A549 (cell line): ENCODE measurements around the gene PPP2R2C. TPM values are rescaled to one million over a fixed set of nuclear protein-coding genes. Genes with fewer than 3 reads are reported as not detected.

Experiments used
- ATAC-seq, 2 experiments: fragments of 200-7000 bp in 1 of 2; fragments of >200 bp in 1 of 2; cut with Nextera tagmentation in 1 of 2; cut with Tn5 transposase in 1 of 2; 3 replicates each; pipeline versions ENCODE4 v1.8.0 to v1.9.1; 2018 to 2020; ENCODE audit warnings: mild to moderate bottlenecking in 1 of 2, moderate library complexity in 1 of 2
- CTCF ChIA-PET: fragments of 300-600 bp; sonication (Branson Sonifier 250); formaldehyde crosslinking; extraction: SDS; loops from one replicate; lab custom pipeline; 2021; ENCODE audit warnings: antibody characterized with exemption, inconsistent platforms; lab: Yijun Ruan, JAX
- POLR2A ChIA-PET: fragments of 350-600 bp; formaldehyde crosslinking; extraction: SDS; loops from one replicate; lab custom pipeline; 2021; ENCODE audit warnings: antibody characterized with exemption, inconsistent platforms; lab: Yijun Ruan, JAX
- DNase-seq, 2 experiments: peaks; one replicate each; pipeline versions ENCODE4 v3.0.0 to v3.0.0-alpha.2; 2011 to 2016; ENCODE audit warnings: low read depth in 1 of 2, low spot score in 1 of 2
- FAIRE-seq: peaks from 2 replicates; lab custom pipeline; 2011; peaks lifted over from hg19 to GRCh38; lab: Jason Lieb, UNC
- H3K27ac ChIP-seq, 2 experiments: fragments of >200 bp; sonication (Bioruptor Twin); formaldehyde crosslinking; 3 replicates each; pipeline ENCODE4 v1.5.1; 2016 to 2017
- H3K4me1 ChIP-seq: fragments of >200 bp; sonication (Bioruptor Twin); formaldehyde crosslinking; 3 replicates; pipeline ENCODE4 v1.6.1; 2016
- H3K4me2 ChIP-seq: fragments of >200 bp; sonication (Bioruptor Twin); formaldehyde crosslinking; 3 replicates; pipeline ENCODE4 v1.6.1; 2016
- H3K4me3 ChIP-seq: fragments of >200 bp; sonication (Bioruptor Twin); formaldehyde crosslinking; 3 replicates; pipeline ENCODE4 v1.5.1; 2016
- H3K9me3 ChIP-seq: fragments of >200 bp; sonication (Bioruptor Twin); formaldehyde crosslinking; 3 replicates; pipeline ENCODE4 v1.6.1; 2016
- BHLHE40 ChIP-seq: IDR thresholded peaks from 2 replicates; pipeline ENCODE4 v1.6.1; 2012; ENCODE audit warnings: low read depth, low read length, inconsistent platforms
- CBX2 ChIP-seq: fragments of 200-600 bp; sonication (generic); IDR thresholded peaks from 2 replicates; pipeline ENCODE4 v1.6.1; 2016; ENCODE audit warnings: low read depth, mild to moderate bottlenecking, borderline replicate concordance
- CHD2 ChIP-seq: fragments of 150-350 bp; IDR thresholded peaks from 2 replicates; pipeline ENCODE4 v1.6.1; 2014; ENCODE audit warnings: low read length; ENCODE audit not compliant: partially characterized antibody
- CHD4 ChIP-seq: fragments of 200-600 bp; sonication (generic); IDR thresholded peaks from 2 replicates; pipeline ENCODE4 v1.6.1; 2016; ENCODE audit warnings: antibody characterized with exemption, mild to moderate bottlenecking, borderline replicate concordance
- EP300 ChIP-seq, 2 experiments: fragments of >200 bp; sonication (Bioruptor Twin); formaldehyde crosslinking; IDR thresholded peaks; 2 replicates in 1 of 2; 3 replicates in 1 of 2; pipeline ENCODE4 v1.6.1; 2016 to 2017
- ESRRA ChIP-seq: fragments of 150-350 bp; IDR thresholded peaks from 2 replicates; pipeline ENCODE4 v1.6.1; 2014; ENCODE audit warnings: mild to moderate bottlenecking, low read length, borderline replicate concordance
- FOXS1 ChIP-seq: fragments of 250-450 bp; sonication (Bioruptor Pico); IDR thresholded peaks from 2 replicates; pipeline ENCODE4 v1.5.0; 2020; ENCODE audit warnings: mild to moderate bottlenecking, moderate library complexity
- HDAC2 ChIP-seq: fragments of 200-600 bp; sonication (generic); IDR thresholded peaks from 2 replicates; pipeline ENCODE4 v1.6.1; 2016
- HEYL ChIP-seq: fragments of 250-450 bp; sonication (Bioruptor Pico); IDR thresholded peaks from 2 replicates; pipeline ENCODE4 v1.8.0; 2021; ENCODE audit warnings: mild to moderate bottlenecking, moderate library complexity
- HOXB13 ChIP-seq: fragments of 250-450 bp; sonication (Bioruptor Pico); IDR thresholded peaks from 2 replicates; pipeline ENCODE4 v1.5.0; 2020; ENCODE audit warnings: low read depth, mild to moderate bottlenecking, moderate library complexity
- HOXB5 ChIP-seq: fragments of 250-450 bp; sonication (Bioruptor Pico); IDR thresholded peaks from 2 replicates; pipeline ENCODE4 v1.5.0; 2020; ENCODE audit warnings: mild to moderate bottlenecking, moderate library complexity
- JUN ChIP-seq, 2 experiments: fragments of >200 bp; sonication (Bioruptor Twin); formaldehyde crosslinking; IDR thresholded peaks; 2 replicates in 1 of 2; 3 replicates in 1 of 2; pipeline ENCODE4 v1.6.1; 2016 to 2017
- KDM1A ChIP-seq: fragments of 200-600 bp; sonication (generic); IDR thresholded peaks from 2 replicates; pipeline ENCODE4 v1.6.1; 2016; ENCODE audit warnings: low read depth, mild to moderate bottlenecking
- MAFK ChIP-seq: fragments of 450-650 bp; IDR thresholded peaks from 2 replicates; pipeline ENCODE4 v1.6.1; 2014; ENCODE audit not compliant: partially characterized antibody
- MAZ ChIP-seq: fragments of 150-350 bp; IDR thresholded peaks from 2 replicates; pipeline ENCODE4 v1.6.1; 2014; ENCODE audit warnings: antibody characterized with exemption, low read depth, low read length, borderline replicate concordance
- NPAS2 ChIP-seq: fragments of 250-450 bp; sonication (Bioruptor Pico); IDR thresholded peaks from 2 replicates; pipeline ENCODE4 v1.8.0; 2022; ENCODE audit warnings: mild to moderate bottlenecking, moderate library complexity, borderline replicate concordance
- NR3C1 ChIP-seq: fragments of >200 bp; sonication (Bioruptor Twin); formaldehyde crosslinking; IDR thresholded peaks from 3 replicates; pipeline ENCODE4 v1.6.1; 2017
- POLR2A ChIP-seq: IDR thresholded peaks from 2 replicates; pipeline ENCODE4 v1.6.1; 2012; ENCODE audit warnings: mild to moderate bottlenecking, low read length
- RCOR1 ChIP-seq: fragments of 150-350 bp; IDR thresholded peaks from 2 replicates; pipeline ENCODE4 v1.6.1; 2014; ENCODE audit warnings: antibody characterized with exemption, low read length, low read depth
- SMC3 ChIP-seq: fragments of >200 bp; sonication (Bioruptor Twin); formaldehyde crosslinking; IDR thresholded peaks from 3 replicates; pipeline ENCODE4 v1.6.1; 2018; ENCODE audit warnings: inconsistent platforms
- TFCP2L1 ChIP-seq: fragments of 250-450 bp; sonication (Bioruptor Pico); IDR thresholded peaks from 2 replicates; pipeline ENCODE4 v1.5.0; 2021; ENCODE audit warnings: mild to moderate bottlenecking
- ZFP36 ChIP-seq: fragments of 450-650 bp; IDR thresholded peaks from 2 replicates; pipeline ENCODE4 v1.6.1; 2014; ENCODE audit warnings: borderline replicate concordance; ENCODE audit not compliant: partially characterized antibody
- ZSCAN20 ChIP-seq: fragments of 250-450 bp; sonication (Bioruptor Pico); IDR thresholded peaks from 2 replicates; pipeline ENCODE4 v1.8.0; 2022; ENCODE audit warnings: mild to moderate bottlenecking, moderate library complexity
- WGBS: methylation state at CpG from one replicate; pipeline ENCODE4 v1.1.6; 2017; ENCODE audit errors: missing lambda C conversion rate; 5-methylcytosine and 5-hydroxymethylcytosine counted together
- polyA plus RNA-seq, 4 experiments: library from polyadenylated mRNA; depleted of rRNA in 3 of 4; stranded (reverse); fragments of >200 nt; fragmentation: RNase III in 1 of 4; extraction: RNeasy Plus Mini Kit Qiagen cat#74134 plus additional on column Dnase treatment in 1 of 4; gene quantifications; 2 replicates in 3 of 4; 3 replicates in 1 of 4; pipeline ENCODE4 v1.2.3, GENCODE V29; 2011 to 2017
- TF ChIP-seq, protein P1 (sequence below): fragments of 450-650 bp; IDR thresholded peaks from 2 replicates; pipeline ENCODE4 v1.6.1; 2014; ENCODE audit warnings: antibody characterized with exemption
- TF ChIP-seq, protein P2 (sequence below): fragments of 200-600 bp; sonication (generic); IDR thresholded peaks from 2 replicates; pipeline ENCODE4 v1.6.1; 2016; ENCODE audit warnings: antibody characterized with exemption, mild to moderate bottlenecking, moderate library complexity
- TF ChIP-seq, protein P3 (sequence below): IDR thresholded peaks from 2 replicates; pipeline ENCODE4 v1.6.1; 2012
- TF ChIP-seq, protein P4 (sequence below): fragments of 250-450 bp; sonication (Bioruptor Pico); IDR thresholded peaks from 2 replicates; pipeline ENCODE4 v1.5.0; 2020; ENCODE audit warnings: low read depth, mild to moderate bottlenecking, moderate library complexity

The PPP2R2C gene
- polyA plus RNA-seq, 2 of the 4 experiments (the other 2 are of a cell fraction): 23.9 to 29.4 TPM

DNA sequence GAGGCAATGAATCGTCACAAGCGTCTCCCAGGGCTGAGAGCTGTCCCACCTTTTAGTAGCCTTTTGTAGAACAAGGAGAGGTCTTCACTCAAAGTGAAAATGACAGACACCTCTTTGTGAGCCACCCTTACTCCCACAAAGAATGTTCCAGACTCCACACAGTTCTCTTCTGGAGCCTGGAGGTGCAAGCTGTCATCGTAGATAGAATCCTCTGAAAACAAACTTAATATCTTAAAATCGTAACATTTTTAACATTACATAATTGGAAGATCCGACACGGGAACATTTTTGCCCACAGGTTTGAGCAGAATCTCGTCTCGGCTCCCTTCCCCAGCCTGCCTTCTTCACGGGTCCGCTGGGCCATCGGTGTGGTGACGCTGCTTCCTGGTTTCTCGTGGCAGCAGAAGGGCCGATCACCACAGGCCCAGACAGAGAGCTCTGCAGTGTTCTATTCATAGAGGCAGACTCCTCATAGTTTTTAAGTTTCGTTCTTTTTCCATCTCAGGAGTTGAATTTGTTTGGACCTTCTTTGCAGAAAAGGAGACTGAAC is 175.1 kb downstream of the PPP2R2C start:
- ChIA-PET POLR2A (no interaction called here), CTCF (interaction anchor here (1.5 kb wide), 1 partner anchor 33 kb away, joined by 4 read pairs; no protein-coding TSS in a partner anchor)
- Histone ChIP-seq H3K4me3 (no peak overlapping the region), H3K4me2 (no peak overlapping the region), H3K27ac (no peak overlapping the region), H3K9me3 (no peaks in the 10 kb centered on the region), H3K4me1 (no peaks in the 10 kb centered on the region)
- 84% methylated on average over 15 of the region's 15 CpGs for WGBS
- ATAC-seq (no peak), DNase-seq (no peak), FAIRE-seq (no peak)
- TF ChIP-seq TFCP2L1 (CRISPR knock-in tag) (no peak), CHD4 (no peak), ESRRA (no peak), MAFK (no peak), ZSCAN20 (CRISPR knock-in tag) (no peak), JUN (IDR thresholded peaks at IDR 0.05) (no peak), FOXS1 (no peak), BHLHE40 (no peak), POLR2A (no peak), CBX2 (no peak), HOXB5 (CRISPR knock-in tag) (no peak)
- TF ChIP-seq, protein P1, sequence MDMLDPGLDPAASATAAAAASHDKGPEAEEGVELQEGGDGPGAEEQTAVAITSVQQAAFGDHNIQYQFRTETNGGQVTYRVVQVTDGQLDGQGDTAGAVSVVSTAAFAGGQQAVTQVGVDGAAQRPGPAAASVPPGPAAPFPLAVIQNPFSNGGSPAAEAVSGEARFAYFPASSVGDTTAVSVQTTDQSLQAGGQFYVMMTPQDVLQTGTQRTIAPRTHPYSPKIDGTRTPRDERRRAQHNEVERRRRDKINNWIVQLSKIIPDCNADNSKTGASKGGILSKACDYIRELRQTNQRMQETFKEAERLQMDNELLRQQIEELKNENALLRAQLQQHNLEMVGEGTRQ: no peak
- TF ChIP-seq, protein P2, sequence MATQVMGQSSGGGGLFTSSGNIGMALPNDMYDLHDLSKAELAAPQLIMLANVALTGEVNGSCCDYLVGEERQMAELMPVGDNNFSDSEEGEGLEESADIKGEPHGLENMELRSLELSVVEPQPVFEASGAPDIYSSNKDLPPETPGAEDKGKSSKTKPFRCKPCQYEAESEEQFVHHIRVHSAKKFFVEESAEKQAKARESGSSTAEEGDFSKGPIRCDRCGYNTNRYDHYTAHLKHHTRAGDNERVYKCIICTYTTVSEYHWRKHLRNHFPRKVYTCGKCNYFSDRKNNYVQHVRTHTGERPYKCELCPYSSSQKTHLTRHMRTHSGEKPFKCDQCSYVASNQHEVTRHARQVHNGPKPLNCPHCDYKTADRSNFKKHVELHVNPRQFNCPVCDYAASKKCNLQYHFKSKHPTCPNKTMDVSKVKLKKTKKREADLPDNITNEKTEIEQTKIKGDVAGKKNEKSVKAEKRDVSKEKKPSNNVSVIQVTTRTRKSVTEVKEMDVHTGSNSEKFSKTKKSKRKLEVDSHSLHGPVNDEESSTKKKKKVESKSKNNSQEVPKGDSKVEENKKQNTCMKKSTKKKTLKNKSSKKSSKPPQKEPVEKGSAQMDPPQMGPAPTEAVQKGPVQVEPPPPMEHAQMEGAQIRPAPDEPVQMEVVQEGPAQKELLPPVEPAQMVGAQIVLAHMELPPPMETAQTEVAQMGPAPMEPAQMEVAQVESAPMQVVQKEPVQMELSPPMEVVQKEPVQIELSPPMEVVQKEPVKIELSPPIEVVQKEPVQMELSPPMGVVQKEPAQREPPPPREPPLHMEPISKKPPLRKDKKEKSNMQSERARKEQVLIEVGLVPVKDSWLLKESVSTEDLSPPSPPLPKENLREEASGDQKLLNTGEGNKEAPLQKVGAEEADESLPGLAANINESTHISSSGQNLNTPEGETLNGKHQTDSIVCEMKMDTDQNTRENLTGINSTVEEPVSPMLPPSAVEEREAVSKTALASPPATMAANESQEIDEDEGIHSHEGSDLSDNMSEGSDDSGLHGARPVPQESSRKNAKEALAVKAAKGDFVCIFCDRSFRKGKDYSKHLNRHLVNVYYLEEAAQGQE: no peak

DNA sequence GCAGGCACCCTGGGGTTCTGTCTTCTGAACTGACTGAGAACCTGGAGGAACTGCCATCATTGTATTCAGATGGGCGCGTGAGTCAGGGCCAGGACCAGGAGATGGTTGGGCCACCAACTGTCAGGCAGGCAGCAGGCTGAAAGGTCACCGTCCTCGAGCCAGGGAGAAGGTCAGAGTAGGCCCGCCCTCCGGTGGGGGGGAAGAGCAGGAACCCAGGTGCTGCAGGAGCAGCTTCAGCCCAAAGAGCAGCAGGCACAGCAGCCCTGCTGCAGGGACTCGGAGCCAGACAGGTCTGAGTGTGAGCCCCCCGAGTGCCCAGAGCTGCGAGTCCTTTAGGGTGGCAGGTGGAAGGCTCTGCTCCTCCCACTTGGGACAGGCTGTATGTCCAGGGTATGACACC is 176.4 kb downstream of the PPP2R2C start:
- Histone ChIP-seq H3K4me1 (no peaks in the 10 kb centered on the region), H3K4me2 (no peak overlapping the region), H3K4me3 (no peak overlapping the region), H3K9me3 (no peaks in the 10 kb centered on the region), H3K27ac (no peak overlapping the region)
- TF ChIP-seq RCOR1 (no peak), FOXS1 (no peak), SMC3 (no peak), HDAC2 (no peak), NR3C1 (no peak), HEYL (CRISPR knock-in tag) (no peak), NPAS2 (CRISPR knock-in tag) (no peak), HOXB5 (CRISPR knock-in tag) (no peak), ZFP36 (no peak), POLR2A (no peak), MAZ (no peak)
- POLR2A ChIA-PET: no interaction called here
- DNase-seq (no peak), ATAC-seq (no peak), FAIRE-seq (no peak)
- WGBS: 98% methylated on average over 6 of the region's 9 CpGs
- CTCF ChIA-PET: interaction anchor here (1.7 kb wide), 1 partner anchor 35 kb away, joined by 6 read pairs; no protein-coding TSS in a partner anchor

DNA sequence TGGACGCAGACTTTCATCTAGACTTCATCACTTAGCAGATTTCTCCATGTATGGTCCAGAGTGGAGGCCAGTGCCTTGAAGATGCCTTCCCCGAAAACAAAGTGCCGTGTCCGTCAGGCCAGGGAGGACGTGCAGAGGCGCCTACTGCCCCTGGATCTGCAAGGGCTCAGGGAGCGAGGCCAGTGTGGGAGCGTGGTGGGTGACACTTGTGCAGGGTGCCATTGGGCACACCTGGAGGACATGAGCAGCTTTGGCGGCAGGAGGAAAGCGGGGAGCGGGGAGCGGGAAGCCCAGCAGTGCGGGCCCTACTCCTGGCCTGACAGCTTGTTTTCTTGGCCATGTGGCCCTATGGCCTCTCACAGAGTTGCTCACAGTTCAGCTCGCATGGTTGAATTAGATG is 176.9 kb downstream of the PPP2R2C start:
- no peak for FAIRE-seq

More for the DNA sequence above, 176.9 kb downstream of the PPP2R2C start:
- H3K27ac ChIP-seq: no peak overlapping the region
- CTCF ChIA-PET: interaction anchor here (0.7 to 1.7 kb wide), 2 partner anchors 35 to 38 kb away, joined by 3 to 6 read pairs; no protein-coding TSS in a partner anchor
- TF ChIP-seq, protein P3, sequence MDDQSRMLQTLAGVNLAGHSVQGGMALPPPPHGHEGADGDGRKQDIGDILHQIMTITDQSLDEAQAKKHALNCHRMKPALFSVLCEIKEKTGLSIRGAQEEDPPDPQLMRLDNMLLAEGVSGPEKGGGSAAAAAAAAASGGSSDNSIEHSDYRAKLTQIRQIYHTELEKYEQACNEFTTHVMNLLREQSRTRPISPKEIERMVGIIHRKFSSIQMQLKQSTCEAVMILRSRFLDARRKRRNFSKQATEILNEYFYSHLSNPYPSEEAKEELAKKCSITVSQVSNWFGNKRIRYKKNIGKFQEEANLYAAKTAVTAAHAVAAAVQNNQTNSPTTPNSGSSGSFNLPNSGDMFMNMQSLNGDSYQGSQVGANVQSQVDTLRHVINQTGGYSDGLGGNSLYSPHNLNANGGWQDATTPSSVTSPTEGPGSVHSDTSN: no peak
- TF ChIP-seq EP300 (IDR thresholded peaks at IDR 0.05) (no peak), HOXB13 (no peak), KDM1A (no peak), CHD2 (no peak)
- TF ChIP-seq, protein P4, sequence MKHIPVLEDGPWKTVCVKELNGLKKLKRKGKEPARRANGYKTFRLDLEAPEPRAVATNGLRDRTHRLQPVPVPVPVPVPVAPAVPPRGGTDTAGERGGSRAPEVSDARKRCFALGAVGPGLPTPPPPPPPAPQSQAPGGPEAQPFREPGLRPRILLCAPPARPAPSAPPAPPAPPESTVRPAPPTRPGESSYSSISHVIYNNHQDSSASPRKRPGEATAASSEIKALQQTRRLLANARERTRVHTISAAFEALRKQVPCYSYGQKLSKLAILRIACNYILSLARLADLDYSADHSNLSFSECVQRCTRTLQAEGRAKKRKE: no peak
- TF ChIP-seq, protein P2: no peak
- no peak overlapping the region for H3K4me3 ChIP-seq
- ATAC-seq (no peak), DNase-seq (no peak)
- H3K4me1 ChIP-seq: no peaks in the 10 kb centered on the region
- POLR2A ChIA-PET: no interaction called here
- no peaks in the 10 kb centered on the region for H3K9me3 ChIP-seq
- 94% methylated on average over 13 of the region's 14 CpGs for WGBS
- H3K4me2 ChIP-seq: no peak overlapping the region
